Measurements from ENCODE around the gene GFOD2.

The GFOD2 gene

DNA sequence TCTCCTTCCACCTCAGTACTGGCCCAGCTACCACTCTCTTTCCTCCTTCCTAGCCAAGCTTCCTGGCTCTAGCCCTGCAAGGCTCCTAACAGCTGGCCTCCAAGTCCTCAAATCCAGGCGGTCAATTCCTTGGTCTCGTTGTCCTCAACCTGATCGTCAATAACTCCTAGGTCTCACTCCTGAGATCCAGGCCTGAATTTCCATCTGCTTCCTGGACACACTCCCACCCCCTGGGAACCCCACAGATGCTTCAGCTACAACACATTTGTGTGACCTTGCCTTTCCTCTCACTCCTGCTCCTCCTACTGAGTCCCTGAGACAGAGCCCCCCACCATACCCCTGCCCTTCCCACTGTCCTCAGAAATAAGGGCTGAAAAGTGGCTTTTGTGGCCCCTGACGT is 54.9 kb downstream of the GFOD2 start:
- TF ChIP-seq, protein P1, sequence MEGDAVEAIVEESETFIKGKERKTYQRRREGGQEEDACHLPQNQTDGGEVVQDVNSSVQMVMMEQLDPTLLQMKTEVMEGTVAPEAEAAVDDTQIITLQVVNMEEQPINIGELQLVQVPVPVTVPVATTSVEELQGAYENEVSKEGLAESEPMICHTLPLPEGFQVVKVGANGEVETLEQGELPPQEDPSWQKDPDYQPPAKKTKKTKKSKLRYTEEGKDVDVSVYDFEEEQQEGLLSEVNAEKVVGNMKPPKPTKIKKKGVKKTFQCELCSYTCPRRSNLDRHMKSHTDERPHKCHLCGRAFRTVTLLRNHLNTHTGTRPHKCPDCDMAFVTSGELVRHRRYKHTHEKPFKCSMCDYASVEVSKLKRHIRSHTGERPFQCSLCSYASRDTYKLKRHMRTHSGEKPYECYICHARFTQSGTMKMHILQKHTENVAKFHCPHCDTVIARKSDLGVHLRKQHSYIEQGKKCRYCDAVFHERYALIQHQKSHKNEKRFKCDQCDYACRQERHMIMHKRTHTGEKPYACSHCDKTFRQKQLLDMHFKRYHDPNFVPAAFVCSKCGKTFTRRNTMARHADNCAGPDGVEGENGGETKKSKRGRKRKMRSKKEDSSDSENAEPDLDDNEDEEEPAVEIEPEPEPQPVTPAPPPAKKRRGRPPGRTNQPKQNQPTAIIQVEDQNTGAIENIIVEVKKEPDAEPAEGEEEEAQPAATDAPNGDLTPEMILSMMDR (IDR thresholded peaks at IDR 0.05; ENCODE audit: insufficient read depth, low read length, poor library complexity, severe bottlenecking) = no peak
- Histone ChIP-seq H3K4me3 (replicated peaks; ENCODE audit: low read depth, low read length) (no peak overlapping the region), H3K27me3 (replicated peaks; ENCODE audit: control insufficient read depth, insufficient read depth, low read length) (no peaks in the 10 kb centered on the region), H3K36me3 (ENCODE audit: control insufficient read depth, insufficient read depth, low read length) (no peaks in the 10 kb centered on the region)
- no peak for DNase-seq (ENCODE audit: extremely low read depth, insufficient read length)

DNA sequence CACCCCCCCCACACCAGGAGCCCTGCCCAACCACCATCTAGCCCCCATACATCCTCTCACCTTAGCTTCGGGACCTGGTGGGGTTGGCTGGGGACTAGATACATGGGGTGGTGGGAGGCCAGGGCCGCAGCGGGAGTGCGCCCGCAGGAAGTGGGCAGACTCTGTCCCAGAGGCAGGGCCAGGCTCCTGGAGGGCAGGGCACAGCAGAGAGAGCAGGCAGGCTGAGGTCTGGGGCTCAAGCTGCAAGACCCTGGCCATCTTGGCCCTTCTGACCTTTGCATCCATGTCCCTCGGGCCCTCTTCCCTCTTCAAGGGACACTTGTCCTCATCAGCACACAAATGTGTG is 55.3 kb downstream of the GFOD2 start:
- Histone ChIP-seq H3K4me3 (replicated peaks; ENCODE audit: low read depth, low read length) (no peak overlapping the region), H3K27me3 (replicated peaks; ENCODE audit: control insufficient read depth, insufficient read depth, low read length) (no peaks in the 10 kb centered on the region), H3K36me3 (ENCODE audit: control insufficient read depth, insufficient read depth, low read length) (no peaks in the 10 kb centered on the region; the same call in 1 of the 2 replicates)
- no peak for DNase-seq (ENCODE audit: extremely low read depth, insufficient read length)
- TF ChIP-seq, protein P1 (IDR thresholded peaks at IDR 0.05; ENCODE audit: insufficient read depth, low read length, poor library complexity, severe bottlenecking) = no peak

DNA sequence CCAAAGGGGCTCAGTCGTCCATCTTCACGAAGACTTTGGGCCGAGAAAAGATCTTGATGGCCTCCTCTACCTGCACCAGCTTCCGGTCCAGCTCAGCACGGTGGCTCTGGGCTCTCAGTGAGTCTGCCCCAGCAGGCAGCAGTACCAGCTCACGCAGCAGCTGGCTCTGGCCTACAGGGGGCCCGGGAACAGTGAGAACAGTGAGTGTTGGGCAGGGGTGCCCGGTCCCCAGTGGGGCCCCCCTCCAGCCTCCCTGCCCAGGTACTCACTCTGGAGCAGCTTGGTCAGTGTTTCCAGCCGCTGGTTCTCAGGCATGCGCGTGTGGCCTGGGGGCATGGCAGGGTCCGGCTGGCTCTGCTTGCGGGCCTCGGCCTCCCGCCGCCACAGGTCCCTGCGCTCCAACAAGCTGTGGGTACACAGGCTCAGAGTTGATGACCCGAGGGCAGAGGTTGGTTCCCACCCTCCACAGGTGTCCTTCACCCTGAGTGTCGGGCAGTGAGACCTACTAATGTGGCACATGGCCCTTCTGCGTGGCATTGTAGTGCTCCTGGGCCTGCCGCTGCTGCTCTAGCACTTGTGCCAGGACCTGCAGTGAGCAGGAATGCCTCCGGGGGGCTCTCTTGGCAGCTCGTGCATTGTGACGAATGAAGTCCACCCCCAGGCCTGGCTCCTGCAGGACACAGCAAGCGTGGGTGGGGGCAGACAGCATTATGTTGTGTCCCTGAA is 55.8 kb downstream of the GFOD2 start:
- Histone ChIP-seq H3K27me3 (replicated peaks; ENCODE audit: control insufficient read depth, insufficient read depth, low read length) (no peaks in the 10 kb centered on the region), H3K4me3 (replicated peaks; ENCODE audit: low read depth, low read length) (no peak overlapping the region), H3K36me3 (ENCODE audit: control insufficient read depth, insufficient read depth, low read length) (peaks cover 1% of the 10 kb centered on the region; the same call in 1 of the 2 replicates)
- DNase-seq (ENCODE audit: extremely low read depth, insufficient read length) = no peak
- TF ChIP-seq, protein P1 (IDR thresholded peaks at IDR 0.05; ENCODE audit: insufficient read depth, low read length, poor library complexity, severe bottlenecking) = peak; percentile 18

DNA sequence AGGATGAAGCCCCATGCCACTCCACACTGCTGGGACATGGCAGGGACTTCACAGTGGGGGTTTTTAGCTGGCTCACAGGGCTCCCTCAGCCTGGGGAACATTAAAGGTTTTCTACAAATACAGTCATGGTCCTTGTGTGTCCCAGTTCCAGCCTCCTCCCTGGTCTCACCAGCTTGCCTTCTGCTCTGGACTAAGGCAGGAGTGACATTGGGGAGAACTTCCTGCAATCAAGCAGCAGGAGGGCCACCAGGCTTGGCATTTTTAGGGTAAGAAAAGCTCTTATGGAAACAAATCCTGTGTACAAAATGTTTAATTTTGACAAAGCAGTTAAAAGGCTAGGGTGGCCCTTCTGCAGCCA is 56.5 kb downstream of the GFOD2 start:
- peaks cover 6% of the 10 kb centered on the region for H3K36me3 ChIP-seq (ENCODE audit: control insufficient read depth, insufficient read depth, low read length)
- no peak for DNase-seq (ENCODE audit: extremely low read depth, insufficient read length)
- no peaks in the 10 kb centered on the region for H3K27me3 ChIP-seq (replicated peaks; ENCODE audit: control insufficient read depth, insufficient read depth, low read length)
- no peak overlapping the region for H3K4me3 ChIP-seq (replicated peaks; ENCODE audit: low read depth, low read length)
- TF ChIP-seq, protein P1 (IDR thresholded peaks at IDR 0.05; ENCODE audit: insufficient read depth, low read length, poor library complexity, severe bottlenecking) = no peak

DNA sequence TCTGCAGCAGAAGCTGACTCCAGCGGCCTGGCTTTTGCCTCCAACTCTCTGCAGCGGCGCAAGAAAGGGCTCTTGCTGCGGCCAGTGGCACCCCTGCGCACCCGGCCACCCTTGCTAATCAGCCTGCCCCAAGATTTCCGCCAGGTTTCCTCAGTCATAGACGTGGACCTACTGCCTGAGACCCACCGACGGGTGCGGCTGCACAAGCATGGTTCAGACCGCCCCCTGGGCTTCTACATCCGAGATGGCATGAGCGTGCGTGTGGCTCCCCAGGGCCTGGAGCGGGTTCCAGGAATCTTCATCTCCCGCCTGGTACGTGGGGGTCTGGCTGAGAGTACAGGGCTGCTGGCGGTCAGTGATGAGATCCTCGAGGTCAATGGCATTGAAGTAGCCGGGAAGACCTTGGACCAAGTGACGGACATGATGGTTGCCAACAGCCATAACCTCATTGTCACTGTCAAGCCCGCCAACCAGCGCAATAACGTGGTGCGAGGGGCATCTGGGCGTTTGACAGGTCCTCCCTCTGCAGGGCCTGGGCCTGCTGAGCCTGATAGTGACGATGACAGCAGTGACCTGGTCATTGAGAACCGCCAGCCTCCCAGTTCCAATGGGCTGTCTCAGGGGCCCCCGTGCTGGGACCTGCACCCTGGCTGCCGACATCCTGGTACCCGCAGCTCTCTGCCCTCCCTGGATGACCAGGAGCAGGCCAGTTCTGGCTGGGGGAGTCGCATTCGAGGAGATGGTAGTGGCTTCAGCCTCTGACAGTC is 57.0 kb downstream of the GFOD2 start:
- no peak for DNase-seq (ENCODE audit: extremely low read depth, insufficient read length)
- Histone ChIP-seq H3K36me3 (ENCODE audit: control insufficient read depth, insufficient read depth, low read length) (peaks cover 9% of the 10 kb centered on the region), H3K27me3 (replicated peaks; ENCODE audit: control insufficient read depth, insufficient read depth, low read length) (no peaks in the 10 kb centered on the region), H3K4me3 (replicated peaks; ENCODE audit: low read depth, low read length) (no peak overlapping the region)
- TF ChIP-seq, protein P1 (IDR thresholded peaks at IDR 0.05; ENCODE audit: insufficient read depth, low read length, poor library complexity, severe bottlenecking) = no peak

Data from GM06990 (cell line).